ENCODE results near the gene FAM83E.

GRCh38 chr19:48595833-48596232 is 19.0 kb downstream of the FAM83E start:
- TF ChIP-seq POLR2A (IDR thresholded peaks at IDR 0.05) (no peak), CTCF (IDR thresholded peaks at IDR 0.05 in 4 of 5, conservative IDR thresholded peaks at IDR 0.05 in 1 of 5) (no peak)
